ENCODE data around the gene ZNF804B.
"Not testable (repeated sequence)": the region's sequence is repeated elsewhere in the genome, so short reads cannot be mapped to it uniquely, and the experiment has no call there.

ZNF804B gene

DNA sequence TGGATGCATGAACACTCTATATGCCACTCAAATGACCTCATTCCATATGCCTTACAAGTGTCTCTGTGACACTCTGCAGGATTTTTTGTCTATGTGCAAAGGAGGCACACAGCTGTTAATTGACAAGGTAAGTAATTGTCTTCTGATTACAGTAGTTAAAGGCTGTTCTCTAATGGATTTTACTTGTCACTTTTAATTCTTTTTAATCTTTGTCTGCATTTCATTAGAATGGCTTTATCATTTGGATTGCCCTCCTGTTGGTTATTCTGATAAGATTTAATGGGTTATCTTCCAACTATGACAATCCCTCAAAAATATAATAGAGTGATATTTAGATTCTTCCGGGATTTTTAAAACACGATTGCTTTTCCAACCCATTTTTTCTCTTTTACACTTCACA lies 326.1 kb downstream of the ZNF804B start:
- no peak for DNase-seq (ENCODE audit: low read depth in 2 of 2)

DNA sequence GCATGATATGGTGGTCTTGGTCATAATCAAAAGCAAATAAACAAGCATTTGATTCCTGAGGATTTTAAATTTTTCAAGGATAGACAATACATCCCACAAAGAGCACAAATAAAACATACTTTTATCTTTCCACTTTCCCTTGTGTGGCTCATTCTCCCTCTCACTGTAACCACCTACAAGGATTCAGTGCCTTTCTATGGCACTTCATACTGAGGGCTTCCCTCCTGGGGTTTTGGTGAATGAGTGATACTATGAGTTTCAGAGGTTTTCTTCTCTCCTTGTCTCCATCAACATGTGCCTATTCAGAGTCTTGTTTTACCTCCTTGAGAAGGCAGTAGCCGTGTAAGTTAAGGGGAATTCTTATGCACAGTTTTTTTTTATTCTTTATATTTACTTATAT lies 332.1 kb downstream of the ZNF804B start:
- no peak for DNase-seq (ENCODE audit: low read depth in 2 of 2)

- DNase-seq (ENCODE audit: low read depth in 2 of 2) = no peak
Measured at GRCh38 chr7:89094269-89094668, 334.8 kb downstream of the ZNF804B start.

DNA sequence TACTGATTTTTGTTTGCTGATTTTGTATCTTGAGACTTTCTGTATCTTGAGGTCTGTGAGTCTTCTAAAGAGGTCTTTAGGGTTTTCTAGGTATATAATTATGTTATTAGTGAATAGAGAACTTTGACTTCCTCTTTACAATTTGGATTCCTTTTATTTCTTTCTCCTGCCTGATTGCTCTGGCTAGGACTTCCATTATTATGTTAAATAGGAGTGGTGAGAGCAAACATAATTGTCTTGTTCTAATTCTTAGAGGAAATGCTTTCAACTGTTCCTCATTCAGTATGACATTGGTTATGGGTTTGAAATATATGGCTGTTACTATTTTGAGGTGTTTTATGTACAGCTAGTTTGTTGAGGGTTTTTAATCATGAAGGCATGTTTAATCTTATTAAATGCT lies 344.1 kb downstream of the ZNF804B start:
- no peak for DNase-seq (ENCODE audit: low read depth in 2 of 2)

DNA sequence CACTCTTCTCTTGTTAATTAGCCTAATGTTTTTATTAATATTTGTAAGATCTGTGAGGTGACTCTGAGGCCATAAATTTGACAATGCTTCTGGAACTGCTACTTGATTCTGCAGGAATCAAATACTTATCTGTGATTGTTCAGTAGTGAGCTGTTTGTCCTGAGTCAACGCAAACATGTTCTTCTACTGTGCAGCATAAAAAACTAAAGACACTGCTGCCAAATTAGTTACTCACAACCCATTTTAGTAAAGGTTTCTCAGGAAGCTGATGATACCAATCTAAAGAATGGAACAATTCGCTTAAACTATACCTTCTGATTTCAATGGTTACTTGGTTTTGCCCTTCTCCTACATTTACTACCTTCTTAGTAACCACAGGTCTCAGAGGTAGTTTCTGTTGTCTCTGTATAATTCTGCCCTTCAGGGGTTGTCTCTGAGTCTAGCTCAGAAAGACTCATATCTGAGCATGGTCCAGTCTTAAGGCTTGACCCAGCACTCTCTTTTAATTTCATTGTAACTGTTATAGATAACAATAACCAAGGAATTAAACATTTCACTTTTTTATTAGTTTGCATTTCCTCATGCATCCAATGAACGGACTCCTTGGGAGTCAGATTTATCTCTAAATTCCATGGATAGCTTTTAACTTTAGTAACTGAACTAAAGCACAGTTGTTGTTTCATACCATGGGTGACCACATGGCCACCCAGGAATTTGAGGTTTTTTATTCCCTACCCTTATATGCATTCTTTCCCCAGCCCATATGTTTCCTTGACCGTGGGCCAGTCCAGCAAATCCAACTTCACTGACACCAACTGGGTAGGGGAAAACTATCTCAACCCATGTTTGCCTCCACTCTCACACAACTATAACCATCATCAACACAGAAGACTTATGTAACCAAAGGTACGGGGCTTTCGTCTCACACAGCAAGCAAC lies 345.5 kb downstream of the ZNF804B start:
- DNase-seq (ENCODE audit: low read depth in 2 of 2) = no peak

DNA sequence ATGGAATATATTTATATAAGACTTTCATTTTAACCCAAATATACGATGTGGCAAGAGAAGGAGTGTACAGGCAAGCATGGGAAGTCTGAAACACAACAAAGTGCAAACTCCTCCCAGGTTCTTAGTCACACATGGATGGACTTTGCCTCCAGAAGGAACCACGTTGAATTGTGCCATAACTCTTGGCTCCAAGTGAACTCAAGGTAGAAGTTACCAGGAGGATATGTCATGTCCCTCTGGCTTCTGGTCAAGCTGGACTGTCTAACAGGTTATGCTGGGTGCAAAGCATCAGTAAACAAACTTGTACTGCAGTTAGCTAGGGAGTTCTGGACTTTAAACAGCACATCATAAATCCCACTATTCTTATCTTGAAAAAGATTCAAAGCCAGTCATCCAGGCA lies 364.4 kb downstream of the ZNF804B start:
- DNase-seq (ENCODE audit: low read depth in 2 of 2) = no peak

DNA sequence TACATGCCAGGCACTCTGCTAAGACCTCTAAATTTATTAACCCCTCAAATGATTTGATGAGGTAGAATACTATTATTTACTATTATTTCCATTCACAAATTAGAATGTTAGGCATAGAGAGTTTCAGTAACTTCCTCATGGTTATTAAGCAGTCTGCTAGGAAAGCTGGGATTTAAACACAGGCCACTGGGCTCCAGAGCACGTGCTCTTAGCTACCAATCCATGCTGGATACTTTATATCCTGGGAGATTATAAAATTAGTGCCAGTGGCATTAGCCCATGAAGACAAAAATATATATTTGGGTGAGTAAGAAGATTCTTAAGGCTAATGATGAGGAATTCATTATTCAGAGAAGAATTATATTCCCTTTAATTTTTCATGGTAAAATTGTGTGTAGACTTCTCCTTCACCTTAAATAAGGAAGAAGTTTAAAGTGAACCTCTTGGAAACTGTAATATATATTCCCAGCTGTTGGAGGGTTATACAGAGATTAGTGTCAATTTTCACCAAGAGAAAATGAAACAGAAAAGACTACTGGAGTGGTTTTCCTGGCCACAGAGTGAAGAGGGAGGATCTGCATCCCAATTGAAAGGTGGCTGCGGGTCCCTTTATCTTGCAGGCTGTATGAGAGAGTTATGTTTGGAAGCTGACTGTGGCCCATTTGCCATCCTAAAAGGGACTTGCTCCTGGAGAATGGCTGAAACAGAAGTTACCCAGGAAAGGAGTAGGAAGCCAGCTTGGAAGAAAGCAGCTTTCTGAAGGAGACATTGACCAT lies 370.3 kb downstream of the ZNF804B start:
- DNase-seq (ENCODE audit: low read depth in 2 of 2) = no peak

GRCh38 chr7:89133357-89133756 lies 373.9 kb downstream of the ZNF804B start:
- DNase-seq (ENCODE audit: low read depth in 2 of 2) = no peak

- no peak for DNase-seq (ENCODE audit: low read depth in 2 of 2)
Measured at GRCh38 chr7:89133819-89134218, 374.3 kb downstream of the ZNF804B start.

DNA sequence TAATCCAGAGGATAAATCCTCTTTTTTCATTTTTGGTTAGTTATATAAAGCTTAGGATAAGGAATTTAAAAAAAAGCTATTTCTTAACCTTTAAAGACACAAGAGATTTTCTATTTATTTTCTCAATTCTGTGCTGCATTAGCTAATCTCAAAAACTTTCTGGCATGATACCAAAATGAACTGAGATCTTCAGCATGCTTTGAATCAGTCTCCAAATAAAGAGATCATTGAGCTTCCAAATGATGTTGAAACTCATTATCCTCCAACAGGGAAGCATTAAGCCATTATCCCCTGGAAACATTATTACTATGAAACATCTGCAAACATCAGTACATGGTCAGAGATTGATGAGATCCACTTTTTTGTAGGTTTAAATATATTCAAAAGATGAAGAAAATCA lies 386.3 kb downstream of the ZNF804B start:
- no peak for DNase-seq (ENCODE audit: low read depth in 2 of 2)

- no peak for DNase-seq (ENCODE audit: low read depth in 2 of 2)
Measured at GRCh38 chr7:89160107-89160506, 400.6 kb downstream of the ZNF804B start.

DNA sequence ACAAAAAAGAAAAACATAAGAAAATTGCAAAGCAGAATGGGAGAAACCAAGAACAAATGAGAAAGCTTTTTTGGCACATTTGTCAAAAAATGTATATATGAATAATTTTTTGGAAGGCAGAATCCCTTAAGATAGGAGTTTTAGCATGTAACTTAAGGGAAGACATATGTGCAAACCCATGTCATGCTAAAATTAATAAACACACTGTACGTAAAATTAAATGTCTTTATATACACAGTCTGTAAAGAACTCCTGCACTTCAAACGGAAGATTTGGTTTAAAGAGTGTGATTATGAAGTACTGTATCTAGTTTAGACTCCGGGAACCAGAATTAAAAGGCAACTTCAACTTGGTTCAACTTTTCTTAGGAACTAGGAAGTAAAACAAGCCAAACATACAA lies 405.9 kb downstream of the ZNF804B start:
- no peak for DNase-seq (ENCODE audit: low read depth in 2 of 2)

GRCh38 chr7:89170628-89171027 lies 411.1 kb downstream of the ZNF804B start:
- no peak for DNase-seq (ENCODE audit: low read depth in 2 of 2)

DNA sequence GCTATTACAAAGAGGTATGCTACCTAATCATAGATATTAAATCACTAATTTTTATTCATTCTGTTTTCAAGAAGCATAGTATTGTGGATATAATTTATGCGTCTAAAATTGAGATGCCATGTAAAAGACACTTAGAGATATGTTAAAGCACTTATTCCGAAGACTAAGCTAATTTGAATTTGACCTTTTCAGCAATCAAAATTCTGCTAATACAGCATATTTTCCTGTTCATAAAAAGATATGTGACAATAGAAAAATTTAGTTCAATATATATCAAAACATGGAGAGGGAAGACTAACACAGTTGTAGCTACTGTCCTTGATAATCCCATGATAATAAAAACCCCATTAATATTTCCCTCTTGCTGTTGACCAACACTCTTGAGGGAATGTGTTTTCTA lies 422.6 kb downstream of the ZNF804B start:
- no peak for DNase-seq (ENCODE audit: low read depth in 2 of 2)

- DNase-seq (ENCODE audit: low read depth in 2 of 2) = no peak
Measured at GRCh38 chr7:89183712-89184111, 424.2 kb downstream of the ZNF804B start.

DNA sequence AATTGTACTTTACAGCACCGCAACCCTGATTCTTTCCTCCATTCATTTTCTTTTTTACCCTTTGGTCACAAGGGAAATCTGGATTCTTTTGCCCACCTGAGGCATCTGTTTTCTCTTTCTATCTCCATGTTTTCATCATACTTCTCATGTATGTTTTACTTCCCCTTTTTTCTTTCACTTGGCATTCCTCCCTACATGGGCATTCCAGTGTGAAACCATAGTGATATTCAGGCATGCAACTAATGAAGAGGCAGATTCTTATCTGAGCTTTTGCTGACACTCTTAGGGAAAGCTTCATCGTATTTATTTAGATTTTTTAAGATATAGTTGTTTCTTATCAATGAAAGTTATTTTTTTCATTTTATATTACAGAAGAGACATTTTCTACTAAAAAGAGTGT lies 441.3 kb downstream of the ZNF804B start:
- DNase-seq (ENCODE audit: low read depth in 2 of 2) = no peak

- no peak for DNase-seq (ENCODE audit: low read depth in 2 of 2)
Measured at GRCh38 chr7:89223900-89224395, 464.4 kb downstream of the ZNF804B start.

GRCh38 chr7:89228688-89229171 lies 469.2 kb downstream of the ZNF804B start:
- DNase-seq (ENCODE audit: low read depth in 2 of 2) = not testable (repeated sequence)

- no peak for DNase-seq (ENCODE audit: low read depth in 2 of 2)
Measured at GRCh38 chr7:89238156-89238555, 478.7 kb downstream of the ZNF804B start.

DNA sequence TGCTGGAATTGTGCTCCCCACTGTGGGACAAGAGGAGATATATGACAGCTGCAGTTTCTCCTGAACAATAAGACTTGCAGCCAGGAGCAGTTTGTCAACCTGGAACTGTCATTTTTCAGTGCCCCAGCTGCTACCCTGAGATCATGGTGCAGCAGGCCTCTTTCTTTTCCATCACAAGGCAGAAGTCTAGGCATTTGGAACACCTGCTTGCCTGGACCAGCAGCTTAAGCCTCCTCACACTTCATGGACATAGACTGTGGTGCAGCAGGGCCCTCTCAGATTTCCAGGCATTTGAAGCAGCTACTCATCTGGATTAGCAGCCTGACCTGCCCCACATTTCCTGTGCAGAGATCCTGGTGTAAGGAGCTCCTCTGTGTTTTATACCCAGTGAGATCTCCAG lies 486.7 kb downstream of the ZNF804B start:
- DNase-seq (ENCODE audit: low read depth in 2 of 2) = no peak

DNA sequence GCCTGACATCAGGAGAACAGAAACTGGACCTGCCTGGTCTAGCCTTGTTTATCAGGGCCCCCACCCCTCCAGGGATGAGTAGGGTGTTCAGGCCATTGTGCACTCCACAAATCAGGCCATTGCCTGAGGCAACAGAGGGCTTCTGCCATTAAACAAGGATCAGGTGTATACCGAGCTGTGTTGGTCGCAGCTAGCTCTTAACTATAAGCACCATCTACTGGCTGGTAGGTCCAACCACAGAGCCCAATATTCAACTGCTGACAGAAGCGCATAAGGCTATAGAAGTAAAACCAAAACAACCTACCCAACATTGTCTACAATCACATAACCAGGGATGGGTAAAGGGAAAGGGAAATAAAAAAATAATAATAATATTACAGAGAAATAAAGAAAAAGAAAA lies 487.7 kb downstream of the ZNF804B start:
- no peak for DNase-seq (ENCODE audit: low read depth in 2 of 2)

- no peak for DNase-seq (ENCODE audit: low read depth in 2 of 2)
Measured at GRCh38 chr7:89259085-89259484, 499.6 kb downstream of the ZNF804B start.

DNA sequence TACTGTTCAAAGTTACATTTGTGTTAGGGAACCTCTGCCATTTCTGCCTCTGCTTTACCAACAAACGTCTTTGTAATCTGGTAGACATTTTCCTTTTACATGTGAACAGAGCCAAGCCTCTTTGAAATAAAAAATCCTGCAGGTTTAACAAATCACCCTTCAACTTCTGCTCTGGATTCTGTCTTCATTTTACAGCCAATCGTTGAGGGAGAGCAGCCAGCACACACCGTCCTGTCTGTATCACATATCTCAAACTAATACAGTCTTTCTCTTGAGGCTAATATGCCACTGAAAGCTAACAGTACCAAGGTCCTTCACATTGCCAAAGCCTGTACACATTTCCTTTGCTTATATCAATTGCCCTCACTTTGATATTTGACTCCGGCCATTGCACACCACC lies 504.6 kb downstream of the ZNF804B start:
- no peak for DNase-seq (ENCODE audit: low read depth in 2 of 2)

All from stimulated activated CD8-positive, alpha-beta memory T cell treated with anti-CD3 and anti-CD28 coated beads, Interleukin-2, amount 100 ng/mL, for 48 hours (primary cell).